Measurements from ENCODE around the gene CEACAM16.

GRCh38 chr19:44720945-44721344, 22.0 kb downstream of the CEACAM16 start:
- TF ChIP-seq EZH2 (IDR thresholded peaks at IDR 0.05; ENCODE audit: low read length, unreplicated experiment) (no peak), EZH2phosphoT487 (IDR thresholded peaks at IDR 0.05; ENCODE audit: borderline replicate concordance, low read length) (no peak)
- TF ChIP-seq, protein P1, sequence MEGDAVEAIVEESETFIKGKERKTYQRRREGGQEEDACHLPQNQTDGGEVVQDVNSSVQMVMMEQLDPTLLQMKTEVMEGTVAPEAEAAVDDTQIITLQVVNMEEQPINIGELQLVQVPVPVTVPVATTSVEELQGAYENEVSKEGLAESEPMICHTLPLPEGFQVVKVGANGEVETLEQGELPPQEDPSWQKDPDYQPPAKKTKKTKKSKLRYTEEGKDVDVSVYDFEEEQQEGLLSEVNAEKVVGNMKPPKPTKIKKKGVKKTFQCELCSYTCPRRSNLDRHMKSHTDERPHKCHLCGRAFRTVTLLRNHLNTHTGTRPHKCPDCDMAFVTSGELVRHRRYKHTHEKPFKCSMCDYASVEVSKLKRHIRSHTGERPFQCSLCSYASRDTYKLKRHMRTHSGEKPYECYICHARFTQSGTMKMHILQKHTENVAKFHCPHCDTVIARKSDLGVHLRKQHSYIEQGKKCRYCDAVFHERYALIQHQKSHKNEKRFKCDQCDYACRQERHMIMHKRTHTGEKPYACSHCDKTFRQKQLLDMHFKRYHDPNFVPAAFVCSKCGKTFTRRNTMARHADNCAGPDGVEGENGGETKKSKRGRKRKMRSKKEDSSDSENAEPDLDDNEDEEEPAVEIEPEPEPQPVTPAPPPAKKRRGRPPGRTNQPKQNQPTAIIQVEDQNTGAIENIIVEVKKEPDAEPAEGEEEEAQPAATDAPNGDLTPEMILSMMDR (conservative IDR thresholded peaks at IDR 0.05; ENCODE audit: low read depth, low read length) = no peak

All from PC-3 (cell line).